ENCODE measurements around the gene DNMT3A.

Gene DNMT3A

DNA sequence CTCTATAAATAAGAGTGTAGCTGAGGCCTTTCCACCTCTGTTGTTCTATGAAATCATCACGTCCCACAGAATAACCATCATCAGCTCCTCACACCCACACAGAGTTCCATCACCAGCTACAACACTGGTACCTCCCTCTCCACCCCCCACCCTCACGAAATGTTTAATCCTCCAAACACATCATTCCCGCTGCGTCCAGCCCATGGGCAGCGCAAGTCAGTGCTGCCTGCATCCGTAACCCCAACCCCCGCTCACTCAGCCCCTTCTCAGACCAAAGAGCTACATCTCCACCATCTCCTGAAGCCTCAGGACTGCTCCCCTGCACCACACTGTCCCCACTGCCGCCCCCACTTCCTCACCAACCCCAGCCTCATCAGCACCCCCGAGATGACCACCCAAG lies 19.4 kb downstream of the DNMT3A start:
- DNase-seq (ENCODE audit: low read depth), result no peak
- H3K4me3 ChIP-seq (ENCODE audit: low read length), result no peak overlapping the region
- TF ChIP-seq, protein P1, sequence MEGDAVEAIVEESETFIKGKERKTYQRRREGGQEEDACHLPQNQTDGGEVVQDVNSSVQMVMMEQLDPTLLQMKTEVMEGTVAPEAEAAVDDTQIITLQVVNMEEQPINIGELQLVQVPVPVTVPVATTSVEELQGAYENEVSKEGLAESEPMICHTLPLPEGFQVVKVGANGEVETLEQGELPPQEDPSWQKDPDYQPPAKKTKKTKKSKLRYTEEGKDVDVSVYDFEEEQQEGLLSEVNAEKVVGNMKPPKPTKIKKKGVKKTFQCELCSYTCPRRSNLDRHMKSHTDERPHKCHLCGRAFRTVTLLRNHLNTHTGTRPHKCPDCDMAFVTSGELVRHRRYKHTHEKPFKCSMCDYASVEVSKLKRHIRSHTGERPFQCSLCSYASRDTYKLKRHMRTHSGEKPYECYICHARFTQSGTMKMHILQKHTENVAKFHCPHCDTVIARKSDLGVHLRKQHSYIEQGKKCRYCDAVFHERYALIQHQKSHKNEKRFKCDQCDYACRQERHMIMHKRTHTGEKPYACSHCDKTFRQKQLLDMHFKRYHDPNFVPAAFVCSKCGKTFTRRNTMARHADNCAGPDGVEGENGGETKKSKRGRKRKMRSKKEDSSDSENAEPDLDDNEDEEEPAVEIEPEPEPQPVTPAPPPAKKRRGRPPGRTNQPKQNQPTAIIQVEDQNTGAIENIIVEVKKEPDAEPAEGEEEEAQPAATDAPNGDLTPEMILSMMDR (conservative IDR thresholded peaks at IDR 0.05; ENCODE audit: low read length), result no peak

DNA sequence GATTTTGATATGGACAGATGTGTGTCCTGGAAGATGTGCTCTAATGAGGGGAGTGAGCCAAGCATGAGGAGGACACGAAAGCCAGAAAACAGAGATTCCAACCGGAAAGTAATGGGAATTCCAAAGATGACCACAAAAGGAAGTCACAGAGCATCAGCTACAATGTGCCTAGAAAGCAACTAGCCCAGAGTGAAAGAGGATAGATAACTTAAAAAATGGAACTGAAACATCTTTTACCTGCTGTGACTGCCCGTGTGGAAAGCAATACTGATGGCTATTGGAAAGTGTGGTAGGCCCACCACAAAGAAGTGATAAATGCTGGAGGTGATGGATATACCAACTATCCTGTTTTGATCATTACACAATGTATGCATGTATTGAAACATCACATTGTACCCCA lies 21.6 kb downstream of the DNMT3A start:
- DNase-seq (ENCODE audit: low read depth), result no peak
- no peak overlapping the region for H3K4me3 ChIP-seq (ENCODE audit: low read length)
- TF ChIP-seq, protein P1 (conservative IDR thresholded peaks at IDR 0.05; ENCODE audit: low read length), result no peak

DNA sequence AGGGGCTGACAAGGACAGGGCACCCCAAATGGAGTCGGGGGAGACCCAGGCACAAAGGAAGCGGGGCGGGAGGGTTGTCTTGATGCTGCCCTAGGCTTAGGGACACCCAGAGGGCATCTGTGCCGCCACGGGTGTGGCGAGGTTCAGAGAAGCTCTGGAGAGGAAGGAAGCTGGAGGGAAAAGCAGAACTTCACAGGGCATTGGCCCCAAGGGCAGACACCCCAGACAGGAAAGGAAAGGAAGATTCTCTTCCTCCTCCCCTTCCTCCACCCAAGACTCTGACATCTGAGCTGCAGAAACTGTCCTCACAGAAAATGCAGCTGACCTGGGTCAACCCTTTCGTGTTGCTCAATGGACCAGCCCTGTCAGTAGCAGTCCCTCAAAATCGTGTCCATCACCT lies 25.6 kb downstream of the DNMT3A start:
- TF ChIP-seq, protein P1 (conservative IDR thresholded peaks at IDR 0.05; ENCODE audit: low read length), result no peak
- no peak overlapping the region for H3K4me3 ChIP-seq (ENCODE audit: low read length)
- DNase-seq (ENCODE audit: low read depth), result no peak

DNA sequence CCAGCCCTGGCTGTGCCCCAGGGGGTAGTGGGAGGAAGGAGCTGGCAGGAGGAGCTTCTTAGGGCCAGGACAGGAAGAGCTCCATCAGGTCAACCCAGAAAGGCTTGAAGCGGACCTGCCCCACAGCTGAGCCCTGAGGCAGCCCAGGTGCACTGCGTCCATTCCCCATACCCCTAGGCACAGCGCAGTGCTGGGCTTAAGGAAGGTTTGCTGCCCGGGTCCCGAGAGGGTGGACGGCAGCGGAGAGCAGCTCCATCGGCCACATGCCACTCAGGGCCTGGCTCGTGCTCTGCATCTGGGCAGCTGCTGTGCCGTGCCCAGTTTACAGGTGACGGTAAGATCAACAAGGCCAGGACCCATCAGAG lies 26.4 kb downstream of the DNMT3A start:
- TF ChIP-seq, protein P1 (conservative IDR thresholded peaks at IDR 0.05; ENCODE audit: low read length), result no peak
- DNase-seq (ENCODE audit: low read depth), result no peak
- H3K4me3 ChIP-seq (ENCODE audit: low read length), result no peak overlapping the region

DNA sequence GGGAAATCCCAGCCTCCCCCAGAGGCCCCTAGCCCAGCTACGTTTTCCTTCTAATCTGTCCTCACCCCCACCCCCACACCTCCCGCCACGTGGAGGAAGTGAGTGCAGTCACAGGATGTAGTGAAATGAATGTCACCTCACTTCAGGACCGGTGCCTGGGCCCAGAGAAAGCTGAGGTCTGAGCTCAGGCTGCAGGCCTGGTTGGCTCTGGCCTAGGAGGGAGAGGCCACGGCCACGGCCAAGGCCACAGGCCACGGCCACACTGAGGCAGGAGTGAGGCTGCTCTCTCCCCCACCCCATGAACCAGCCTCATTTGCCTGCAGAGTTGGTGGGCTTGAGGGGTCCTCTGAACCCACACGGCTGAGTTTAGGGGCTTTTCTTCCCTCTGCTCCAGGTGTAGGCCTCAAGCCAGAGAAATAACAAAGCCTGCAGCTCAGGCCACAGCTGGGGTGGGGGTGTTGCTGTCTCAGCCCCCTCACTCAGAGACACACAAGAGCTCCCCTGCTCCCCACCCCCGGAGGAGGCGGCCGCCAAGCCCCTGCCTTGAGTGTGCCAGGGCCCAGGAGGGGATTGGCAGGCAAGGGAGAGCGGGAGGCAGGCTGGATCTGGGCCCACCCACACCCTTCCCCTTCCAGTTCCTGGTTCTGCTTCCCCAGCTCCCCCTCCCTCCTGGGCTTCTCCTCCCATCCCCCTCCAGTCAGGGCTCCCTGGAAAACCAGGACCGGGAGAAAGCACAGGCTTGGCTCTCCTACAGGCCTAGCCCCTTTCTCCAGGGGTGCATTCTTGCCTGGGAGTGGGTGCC lies 27.0 kb downstream of the DNMT3A start:
- H3K4me3 ChIP-seq (ENCODE audit: low read length), result no peak overlapping the region

DNA sequence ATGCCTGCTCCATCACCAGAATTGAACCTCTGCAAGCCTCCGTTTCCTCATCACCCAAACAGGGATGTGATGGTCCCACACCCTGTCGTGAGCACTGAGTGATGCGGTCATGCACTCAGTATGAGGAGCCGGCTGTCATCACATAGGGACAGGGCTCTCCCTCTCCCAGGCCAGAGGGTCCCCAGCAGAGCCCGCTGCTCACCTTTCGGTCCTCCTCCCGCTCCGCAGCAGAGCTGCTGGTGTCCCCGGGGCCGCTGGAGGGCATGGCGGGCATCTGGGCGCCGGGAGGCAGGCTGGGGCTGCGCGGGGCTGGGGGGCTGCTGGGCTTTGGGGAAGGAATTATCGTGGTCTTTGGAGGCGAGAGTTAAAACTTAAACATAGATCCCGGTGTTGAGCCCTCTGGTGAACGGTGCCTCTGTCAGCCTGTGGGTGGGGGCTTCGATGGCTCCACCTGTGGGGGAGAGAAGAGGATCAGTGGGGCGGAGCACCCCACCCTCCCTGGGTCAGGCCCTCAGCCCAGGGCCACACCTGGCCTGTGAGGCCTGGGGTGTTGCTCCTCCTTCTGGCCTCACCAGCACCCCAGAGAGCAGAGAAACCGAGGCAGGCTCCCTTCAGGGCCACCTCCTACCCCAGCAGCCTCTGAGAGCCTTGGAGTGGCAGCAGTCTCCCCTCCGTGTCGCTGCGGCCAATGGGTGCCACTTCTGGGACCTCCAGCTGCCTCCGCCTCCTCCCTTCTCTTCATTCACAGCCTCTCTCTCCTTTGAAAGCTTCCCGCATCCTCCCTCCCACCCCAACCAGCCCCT lies 27.8 kb downstream of the DNMT3A start:
- TF ChIP-seq, protein P1 (conservative IDR thresholded peaks at IDR 0.05; ENCODE audit: low read length), result no peak
- no peak for DNase-seq (ENCODE audit: low read depth)
- no peak overlapping the region for H3K4me3 ChIP-seq (ENCODE audit: low read length)

More for the DNA sequence above, 27.0 kb downstream of the DNMT3A start:
- TF ChIP-seq, protein P1 (conservative IDR thresholded peaks at IDR 0.05; ENCODE audit: low read length), result no peak
- no peak for DNase-seq (ENCODE audit: low read depth)
